GM19397 (cell line): ENCODE measurements around the gene SPATC1L.
"Not testable (repeated sequence)": the region's sequence is repeated elsewhere in the genome, so short reads cannot be mapped to it uniquely, and the experiment has no call there.

Source experiments
- ATAC-seq: cut with Tn5 transposase; IDR thresholded peaks from one replicate; pipeline ENCODE4 v1.9.1; 2021; ENCODE audit warnings: mild to moderate bottlenecking, moderate library complexity; ENCODE audit not compliant: unreplicated experiment

SPATC1L gene

GRCh38 chr21:46183910-46184624 is at the start of gene SPATC1L:
Gene SPATC1L (minus strand): TSS chr21:46184459. CDS start chr21:46182816, 1,643 bp downstream.
- ATAC-seq, result peak; percentile 56

- ATAC-seq, result no peak
Measured at GRCh38 chr21:46229923-46230260, 45.6 kb upstream of the SPATC1L start.

- ATAC-seq, result peak; percentile 27
Measured at GRCh38 chr21:46229133-46229922, 45.1 kb upstream of the SPATC1L start.

GRCh38 chr21:46228345-46229051 is 44.2 kb upstream of the SPATC1L start, which contains the start of gene LSS:
Gene LSS (minus strand): TSS chr21:46228774. CDS start chr21:46228745, 29 bp downstream.
- peak; percentile 83 for ATAC-seq

GRCh38 chr21:46227811-46228344 is 43.6 kb upstream of the SPATC1L start:
- ATAC-seq, result no peak

- no peak for ATAC-seq
Measured at GRCh38 chr21:46226920-46227599, 42.8 kb upstream of the SPATC1L start.

- no peak for ATAC-seq
Measured at GRCh38 chr21:46226146-46226545, 41.9 kb upstream of the SPATC1L start.

- not testable (repeated sequence) for ATAC-seq
Measured at GRCh38 chr21:46223661-46224060, 39.4 kb upstream of the SPATC1L start.

- ATAC-seq, result no peak
Measured at GRCh38 chr21:46223217-46223616, 39.0 kb upstream of the SPATC1L start.

- no peak for ATAC-seq
Measured at GRCh38 chr21:46222436-46223116, 38.3 kb upstream of the SPATC1L start.

GRCh38 chr21:46221664-46222435 is 37.6 kb upstream of the SPATC1L start:
- ATAC-seq, result no peak

- ATAC-seq, result no peak
Measured at GRCh38 chr21:46220847-46221246, 36.6 kb upstream of the SPATC1L start.

- ATAC-seq, result no peak
Measured at GRCh38 chr21:46220275-46220810, 36.1 kb upstream of the SPATC1L start.

GRCh38 chr21:46219591-46220239 is 35.5 kb upstream of the SPATC1L start:
- no peak for ATAC-seq

- ATAC-seq, result no peak
Measured at GRCh38 chr21:46218906-46219590, 34.8 kb upstream of the SPATC1L start.

- no peak for ATAC-seq
Measured at GRCh38 chr21:46217511-46218196, 33.4 kb upstream of the SPATC1L start.

GRCh38 chr21:46216132-46216747 is 32.0 kb upstream of the SPATC1L start:
- no peak for ATAC-seq
